Endodermal cell (in vitro differentiated cells): ENCODE results near the gene COLGALT1. TPM values are rescaled to one million over a fixed set of nuclear protein-coding genes. Genes with fewer than 3 reads are reported as not detected.
A peak's percentile ranks its signal among the peaks of the same experiment; 100 is the strongest.

Source experiments
- DNase-seq: peaks from one replicate; pipeline ENCODE4 v3.0.0-alpha.2; 2017
- H3K27ac ChIP-seq: 2 replicates; pipeline ENCODE4 v1.5.1; 2013; ENCODE audit warnings: mild to moderate bottlenecking, low read depth, low read length, moderate library complexity
- H3K27me3 ChIP-seq: 2 replicates; pipeline ENCODE4 v1.6.1; 2013; ENCODE audit warnings: mild to moderate bottlenecking, low read length, moderate library complexity; ENCODE audit not compliant: insufficient read depth, control insufficient read depth, poor library complexity, severe bottlenecking
- H3K36me3 ChIP-seq: 2 replicates; pipeline ENCODE4 v1.7.0; 2013; ENCODE audit warnings: mild to moderate bottlenecking, low read length, moderate library complexity; ENCODE audit not compliant: control insufficient read depth, insufficient read depth
- H3K4me1 ChIP-seq: one replicate; pipeline ENCODE4 v1.7.0; 2013; ENCODE audit warnings: low read length; ENCODE audit not compliant: control insufficient read depth, insufficient read depth
- H3K4me3 ChIP-seq: 2 replicates; pipeline ENCODE4 v1.5.1; 2013; ENCODE audit warnings: mild to moderate bottlenecking, low read length, moderate library complexity
- H3K9ac ChIP-seq: 2 replicates; pipeline ENCODE4 v1.6.1; 2013; ENCODE audit warnings: mild to moderate bottlenecking, low read length, moderate library complexity; ENCODE audit not compliant: poor library complexity, severe bottlenecking; ENCODE audit errors: extremely low read depth
- H3K9me3 ChIP-seq: 2 replicates; pipeline ENCODE4 v1.6.1; 2013; ENCODE audit warnings: mild to moderate bottlenecking, low read length, moderate library complexity; ENCODE audit not compliant: control insufficient read depth
- H3K27ac Mint-ChIP-seq: 2 replicates; pipeline ENCODE4 v1.8.0; 2020; ENCODE audit warnings: mixed read lengths
- H3K27me3 Mint-ChIP-seq: 2 replicates; pipeline ENCODE4 v1.8.0; 2021; ENCODE audit warnings: mild to moderate bottlenecking, mixed read lengths; ENCODE audit not compliant: insufficient read depth
- H3K36me3 Mint-ChIP-seq: 2 replicates; pipeline ENCODE4 v1.8.0; 2020; ENCODE audit warnings: low read depth, mixed read lengths
- H3K4me1 Mint-ChIP-seq: 2 replicates; pipeline ENCODE4 v1.8.0; 2020; ENCODE audit warnings: mixed read lengths
- H3K4me3 Mint-ChIP-seq: 2 replicates; pipeline ENCODE4 v1.8.0; 2020; ENCODE audit warnings: mild to moderate bottlenecking, moderate library complexity, mixed read lengths
- H3K9me3 Mint-ChIP-seq: 2 replicates; pipeline ENCODE4 v1.8.0; 2020; ENCODE audit warnings: mild to moderate bottlenecking, mixed read lengths
- WGBS, 2 experiments: methylation state at CpG; one replicate each; pipeline versions ENCODE4 v1.1.5 to v1.1.7; 2013; ENCODE audit warnings: missing lambda C conversion rate in 2 of 2, mixed read lengths in 1 of 2; ENCODE audit not compliant: insufficient coverage in 1 of 2, insufficient read length in 1 of 2; 5-methylcytosine and 5-hydroxymethylcytosine counted together
- total RNA-seq, 2 donors: library from RNA; stranded (reverse); fragmentation: NEBNext Ultra II Directional in 1 of 2; extraction: Animal tissue kit (Norgen Biotek cat#: 25700) in 1 of 2; gene quantifications; 2 replicates in 1 of 2; 3 replicates in 1 of 2; pipeline ENCODE4 v1.2.1, GENCODE V29; 2021
- TF ChIP-seq, protein P1 (sequence below): fragments of 200-600 bp; sonication (generic); conservative IDR thresholded peaks from 2 replicates; pipeline ENCODE4 v1.5.0; 2021; ENCODE audit warnings: antibody characterized with exemption, mild to moderate bottlenecking

The COLGALT1 gene
- total RNA-seq, 2 donors from 2014 or later: 61.2 to 68.3 TPM

DNA sequence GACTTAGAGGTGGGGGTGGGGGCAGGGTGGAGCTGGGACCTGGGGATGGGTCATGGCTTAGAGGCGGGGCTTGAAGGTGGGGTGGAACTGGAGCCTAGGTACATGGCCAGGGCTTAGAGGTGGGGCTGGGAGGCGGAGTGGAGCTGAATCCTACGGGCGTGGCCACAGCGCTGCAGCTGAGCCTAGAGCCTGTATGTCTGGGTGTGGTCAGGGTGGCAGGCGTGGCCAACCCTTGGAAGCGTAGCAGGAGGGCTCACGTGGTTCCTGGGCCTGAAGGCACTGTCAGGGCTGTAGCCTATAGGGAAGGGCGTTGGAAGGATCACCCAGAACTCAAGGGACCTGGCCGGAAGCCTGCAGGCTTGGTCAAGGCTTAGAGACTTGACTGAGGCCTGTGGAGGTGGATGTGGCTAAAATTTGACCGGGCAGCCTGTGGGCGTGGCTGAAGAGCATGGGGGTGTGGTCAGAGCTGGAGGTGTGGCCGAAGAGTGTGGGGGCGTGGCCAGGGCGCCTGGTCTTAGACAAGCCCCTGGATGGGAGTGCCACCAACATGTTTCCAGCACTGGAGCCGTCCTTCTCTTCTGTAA, 24.3 kb downstream of the COLGALT1 start:
- Histone ChIP-seq H3K9ac (no peak overlapping the region), H3K36me3 (peaks cover 50% of the 10 kb centered on the region), H3K4me3 (no peak overlapping the region), H3K4me1 (no peaks in the 10 kb centered on the region), H3K27ac (no peak overlapping the region), H3K9me3 (no peaks in the 10 kb centered on the region), H3K27me3 (no peaks in the 10 kb centered on the region)
- Mint-ChIP-seq H3K4me3 (no peak overlapping the region), H3K36me3 (peaks cover 51% of the 10 kb centered on the region), H3K27ac (peak overlapping the region; percentile 26), H3K27me3 (no peaks in the 10 kb centered on the region), H3K4me1 (peaks cover 3% of the 10 kb centered on the region), H3K9me3 (no peaks in the 10 kb centered on the region)
- TF ChIP-seq, protein P1, sequence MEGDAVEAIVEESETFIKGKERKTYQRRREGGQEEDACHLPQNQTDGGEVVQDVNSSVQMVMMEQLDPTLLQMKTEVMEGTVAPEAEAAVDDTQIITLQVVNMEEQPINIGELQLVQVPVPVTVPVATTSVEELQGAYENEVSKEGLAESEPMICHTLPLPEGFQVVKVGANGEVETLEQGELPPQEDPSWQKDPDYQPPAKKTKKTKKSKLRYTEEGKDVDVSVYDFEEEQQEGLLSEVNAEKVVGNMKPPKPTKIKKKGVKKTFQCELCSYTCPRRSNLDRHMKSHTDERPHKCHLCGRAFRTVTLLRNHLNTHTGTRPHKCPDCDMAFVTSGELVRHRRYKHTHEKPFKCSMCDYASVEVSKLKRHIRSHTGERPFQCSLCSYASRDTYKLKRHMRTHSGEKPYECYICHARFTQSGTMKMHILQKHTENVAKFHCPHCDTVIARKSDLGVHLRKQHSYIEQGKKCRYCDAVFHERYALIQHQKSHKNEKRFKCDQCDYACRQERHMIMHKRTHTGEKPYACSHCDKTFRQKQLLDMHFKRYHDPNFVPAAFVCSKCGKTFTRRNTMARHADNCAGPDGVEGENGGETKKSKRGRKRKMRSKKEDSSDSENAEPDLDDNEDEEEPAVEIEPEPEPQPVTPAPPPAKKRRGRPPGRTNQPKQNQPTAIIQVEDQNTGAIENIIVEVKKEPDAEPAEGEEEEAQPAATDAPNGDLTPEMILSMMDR: no peak
- DNase-seq: peak; percentile 96
- WGBS, 2 experiments: 71 to 78% methylated on average over 8 to 16 of the region's 16 CpGs

GRCh38 chr19:17580470-17581144, 25.2 kb downstream of the COLGALT1 start:
- no peaks in the 10 kb centered on the region for H3K9me3 Mint-ChIP-seq
- no peaks in the 10 kb centered on the region for H3K27me3 Mint-ChIP-seq
- Histone ChIP-seq H3K9me3 (no peaks in the 10 kb centered on the region), H3K27ac (no peak overlapping the region), H3K4me3 (no peak overlapping the region), H3K9ac (no peak overlapping the region), H3K4me1 (no peaks in the 10 kb centered on the region), H3K36me3 (peaks cover 50% of the 10 kb centered on the region), H3K27me3 (no peaks in the 10 kb centered on the region)
- no peak for DNase-seq
- H3K4me1 Mint-ChIP-seq: peaks cover 3% of the 10 kb centered on the region
- 91 to 95% methylated on average over 23 to 28 of the region's 28 CpGs for WGBS, 2 experiments
- H3K4me3 Mint-ChIP-seq: no peak overlapping the region
- peak overlapping the region; percentile 30 for H3K27ac Mint-ChIP-seq
- peaks cover 51% of the 10 kb centered on the region for H3K36me3 Mint-ChIP-seq
- TF ChIP-seq, protein P1: peak; percentile 41

DNA sequence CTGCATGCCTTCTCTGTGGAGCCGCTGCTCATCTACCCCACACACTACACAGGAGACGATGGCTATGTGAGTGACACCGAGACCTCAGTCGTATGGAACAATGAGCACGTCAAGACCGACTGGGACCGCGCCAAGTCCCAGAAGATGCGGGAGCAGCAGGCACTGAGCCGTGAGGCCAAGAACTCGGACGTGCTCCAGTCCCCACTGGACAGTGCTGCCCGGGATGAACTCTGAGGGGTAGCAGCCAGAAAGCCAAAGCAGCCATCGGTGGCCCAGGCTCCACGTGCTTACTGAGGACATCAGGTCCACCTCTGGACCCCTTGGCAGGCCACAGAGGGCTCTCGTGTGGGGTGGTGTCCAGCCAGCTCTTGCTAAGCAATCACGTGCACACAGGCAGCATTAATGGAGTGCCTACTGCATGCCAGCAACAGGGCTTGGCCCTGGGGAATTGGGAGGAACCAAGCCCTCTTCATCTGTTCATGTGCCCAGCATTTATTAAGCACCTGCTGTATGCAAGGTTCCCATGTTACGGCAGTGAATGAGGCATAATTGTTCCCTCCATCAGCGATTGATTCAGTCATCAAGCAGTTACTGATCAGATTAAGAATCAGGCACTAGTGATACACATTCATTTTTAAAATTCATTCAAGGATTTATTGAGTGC, 25.9 kb downstream of the COLGALT1 start:
- H3K9me3 Mint-ChIP-seq: no peaks in the 10 kb centered on the region
- H3K4me3 ChIP-seq: no peak overlapping the region
- peaks cover 49% of the 10 kb centered on the region for H3K36me3 Mint-ChIP-seq
- no peak overlapping the region for H3K4me3 Mint-ChIP-seq
- no peaks in the 10 kb centered on the region for H3K9me3 ChIP-seq
- no peak overlapping the region for H3K9ac ChIP-seq
- no peak for DNase-seq
- H3K27ac Mint-ChIP-seq: no peak overlapping the region
- peaks cover 3% of the 10 kb centered on the region for H3K4me1 Mint-ChIP-seq
- TF ChIP-seq, protein P1: no peak
- H3K27ac ChIP-seq: no peak overlapping the region
- H3K4me1 ChIP-seq: no peaks in the 10 kb centered on the region
- WGBS, 2 experiments: 95 to 97% methylated on average over 12 to 19 of the region's 19 CpGs
- H3K27me3 Mint-ChIP-seq: no peaks in the 10 kb centered on the region
- no peaks in the 10 kb centered on the region for H3K27me3 ChIP-seq
- H3K36me3 ChIP-seq: peaks cover 43% of the 10 kb centered on the region
